IMR-90 (cell line): ENCODE results near the gene FMNL3. TPM values are rescaled to one million over a fixed set of nuclear protein-coding genes. Genes with fewer than 3 reads are reported as not detected.

Source experiments
- ATAC-seq: fragments of 200-7000 bp; cut with Tn5 transposase; 2 replicates; pipeline ENCODE4 v1.9.1; 2020; ENCODE audit warnings: low read depth, mild to moderate bottlenecking, moderate library complexity
- BruUV-seq: library from RNA; stranded (reverse); fragments of 400-500 nt; replicated peaks from 2 replicates; lab custom pipeline; 2021; lab: Mats Ljungman, UMichigan
- CTCF ChIA-PET: fragments of 300-600 bp; formaldehyde crosslinking; extraction: SDS; loops from one replicate; lab custom pipeline; 2021; ENCODE audit warnings: antibody characterized with exemption; lab: Yijun Ruan, JAX
- POLR2A ChIA-PET: fragments of 300-600 bp; sonication (Branson Sonifier 250); formaldehyde crosslinking; loops from one replicate; lab custom pipeline; 2022; ENCODE audit warnings: antibody characterized with exemption; ENCODE audit not compliant: unreplicated experiment; lab: Charles Lee
- DNase-seq: peaks from one replicate; pipeline ENCODE4 v3.0.0; 2013
- H2AFZ ChIP-seq: replicated peaks from 2 replicates; pipeline ENCODE3; 2013; ENCODE audit warnings: low read length, mild to moderate bottlenecking; ENCODE audit not compliant: poor library complexity
- H2AK5ac ChIP-seq: 2 replicates; pipeline ENCODE4 v1.6.1; 2013; ENCODE audit warnings: low read depth, low read length, inconsistent platforms
- H2AK9ac ChIP-seq: replicated peaks from 2 replicates; pipeline ENCODE3; 2013; ENCODE audit warnings: mild to moderate bottlenecking, low read depth, low read length, moderate library complexity; ENCODE audit not compliant: poor library complexity
- H2BK120ac ChIP-seq: 2 replicates; pipeline ENCODE4 v1.6.1; 2013; ENCODE audit warnings: low read depth, low read length, inconsistent platforms
- H2BK15ac ChIP-seq: 3 replicates; pipeline ENCODE4 v1.6.1; 2013; ENCODE audit warnings: low read depth, low read length, inconsistent platforms
- H2BK20ac ChIP-seq: 2 replicates; pipeline ENCODE4 v1.6.1; 2013; ENCODE audit warnings: low read depth, mild to moderate bottlenecking, inconsistent platforms, low read length, moderate library complexity
- H2BK5ac ChIP-seq: 2 replicates; pipeline ENCODE4 v1.6.1; 2013; ENCODE audit warnings: mild to moderate bottlenecking, low read depth, low read length, inconsistent platforms; ENCODE audit not compliant: poor library complexity, severe bottlenecking
- H3K14ac ChIP-seq: replicated peaks from 2 replicates; pipeline ENCODE4 v1.6.1; 2013; ENCODE audit warnings: low read depth, low read length, inconsistent platforms
- H3K18ac ChIP-seq: 2 replicates; pipeline ENCODE4 v1.6.1; 2013; ENCODE audit warnings: low read depth, low read length, control low read depth
- H3K23ac ChIP-seq: 2 replicates; pipeline ENCODE4 v1.6.1; 2013; ENCODE audit warnings: low read depth, low read length, inconsistent platforms
- H3K27ac ChIP-seq: 2 replicates; pipeline ENCODE4 v1.5.1; 2013; ENCODE audit warnings: mild to moderate bottlenecking, control low read depth, low read length; ENCODE audit not compliant: insufficient read depth
- H3K27me3 ChIP-seq: 2 replicates; pipeline ENCODE4 v1.6.1; 2013; ENCODE audit warnings: low read length; ENCODE audit not compliant: control insufficient read depth, insufficient read depth
- H3K36me3 ChIP-seq: 2 replicates; pipeline ENCODE4 v1.6.1; 2013; ENCODE audit warnings: low read length, mixed read lengths; ENCODE audit not compliant: control insufficient read depth, insufficient read depth
- H3K4ac ChIP-seq: 2 replicates; pipeline ENCODE4 v1.6.1; 2013; ENCODE audit warnings: low read depth, low read length, inconsistent platforms
- H3K4me1 ChIP-seq: 2 replicates; pipeline ENCODE4 v1.6.1; 2013; ENCODE audit warnings: low read length, mixed read lengths; ENCODE audit not compliant: control insufficient read depth, insufficient read depth
- H3K4me2 ChIP-seq: 2 replicates; pipeline ENCODE4 v1.6.1; 2013; ENCODE audit warnings: low read depth, mild to moderate bottlenecking, control low read depth, low read length, moderate library complexity
- H3K4me3 ChIP-seq: 2 replicates; pipeline ENCODE4 v1.5.1; 2013; ENCODE audit warnings: low read depth, mild to moderate bottlenecking, control low read depth, low read length, moderate library complexity; ENCODE audit not compliant: insufficient read depth
- H3K56ac ChIP-seq: 2 replicates; pipeline ENCODE4 v1.6.1; 2013; ENCODE audit warnings: low read length, inconsistent platforms; ENCODE audit not compliant: insufficient read depth; ENCODE audit errors: extremely low read depth
- H3K79me1 ChIP-seq, 2 experiments: 2 replicates each; pipeline ENCODE4 v1.6.1; 2013; ENCODE audit warnings: low read length in 2 of 2, inconsistent platforms in 1 of 2, low read depth in 1 of 2
- H3K9ac ChIP-seq: 2 replicates; pipeline ENCODE4 v1.6.1; 2013; ENCODE audit warnings: low read depth, low read length, control low read depth
- H3K9me1 ChIP-seq: 2 replicates; pipeline ENCODE4 v1.6.1; 2013; ENCODE audit warnings: low read length, inconsistent platforms; ENCODE audit not compliant: insufficient read depth
- H3K9me3 ChIP-seq: 2 replicates; pipeline ENCODE4 v1.6.1; 2013; ENCODE audit warnings: low read length; ENCODE audit not compliant: control insufficient read depth, insufficient read depth
- H4K20me1 ChIP-seq: 2 replicates; pipeline ENCODE4 v1.6.1; 2013; ENCODE audit warnings: low read length, inconsistent platforms; ENCODE audit not compliant: insufficient read depth
- H4K5ac ChIP-seq: 2 replicates; pipeline ENCODE4 v1.6.1; 2013; ENCODE audit warnings: mild to moderate bottlenecking, low read depth, low read length, control low read depth
- H4K8ac ChIP-seq, 2 experiments: 2 replicates each; pipeline ENCODE4 v1.6.1; 2013; ENCODE audit warnings: low read depth in 2 of 2, low read length in 2 of 2, control low read depth in 1 of 2, inconsistent platforms in 1 of 2
- H4K91ac ChIP-seq: 2 replicates; pipeline ENCODE4 v1.6.1; 2013; ENCODE audit warnings: low read depth, low read length, inconsistent platforms; ENCODE audit not compliant: insufficient read depth
- BHLHE40 ChIP-seq: fragments of 150-350 bp; IDR thresholded peaks from 2 replicates; pipeline ENCODE4 v1.6.1; 2016; ENCODE audit warnings: mild to moderate bottlenecking, low read depth, low read length
- CEBPB ChIP-seq: IDR thresholded peaks from 2 replicates; pipeline ENCODE4 v1.6.1; 2012; ENCODE audit warnings: low read depth, low read length, improper control_type of control experiment
- CHD1 ChIP-seq: IDR thresholded peaks from 2 replicates; pipeline ENCODE4 v1.6.1; 2012; ENCODE audit warnings: low read depth, low read length, improper control_type of control experiment
- FOS ChIP-seq: fragments of 150-350 bp; IDR thresholded peaks from 2 replicates; pipeline ENCODE4 v1.6.1; 2016; ENCODE audit warnings: low read depth, low read length
- MAZ ChIP-seq: IDR thresholded peaks from 2 replicates; pipeline ENCODE4 v1.6.1; 2012; ENCODE audit warnings: low read depth, mild to moderate bottlenecking, low read length, improper control_type of control experiment, moderate library complexity, borderline replicate concordance
- NFE2L2 ChIP-seq: fragments of 150-350 bp; IDR thresholded peaks from 2 replicates; pipeline ENCODE4 v1.6.1; 2016; ENCODE audit warnings: low read depth, mild to moderate bottlenecking, low read length
- POLR2A ChIP-seq: IDR thresholded peaks from 2 replicates; pipeline ENCODE4 v1.6.1; 2012; ENCODE audit warnings: mild to moderate bottlenecking, low read depth, low read length
- RAD21 ChIP-seq: IDR thresholded peaks from 2 replicates; pipeline ENCODE4 v1.6.1; 2012; ENCODE audit warnings: low read length, improper control_type of control experiment
- RFX5 ChIP-seq: IDR thresholded peaks from 2 replicates; pipeline ENCODE4 v1.8.0; 2012; ENCODE audit warnings: low read depth, mild to moderate bottlenecking, low read length, moderate library complexity
- WGBS, 2 experiments: methylation state at CpG; one replicate each; pipeline versions ENCODE4 v1.1.5 to v1.1.7; 2013; ENCODE audit warnings: missing lambda C conversion rate in 2 of 2; ENCODE audit not compliant: insufficient read length in 1 of 2; ENCODE audit errors: extremely low coverage in 2 of 2; 5-methylcytosine and 5-hydroxymethylcytosine counted together
- dilution Hi-C: fragments of 300-500 bp; cut with HindIII; formaldehyde crosslinking; loops from one replicate; pipeline ENCODE4 v1.14.3; 2018; ENCODE audit warnings: low sequenced_read_pairs; ENCODE audit not compliant: unreplicated experiment
- in situ Hi-C: fragments of 300-500 bp; cut with MboI; formaldehyde crosslinking; loops from 3 replicates; pipeline ENCODE4 v1.14.3; 2019; ENCODE audit warnings: low sequenced_read_pairs, inconsistent platforms, mixed read lengths
- intact Hi-C: fragments of 100-400 bp; cut with micrococcal nuclease; formaldehyde crosslinking; loops from 2 replicates; pipeline ENCODE4 v1.10.0; 2022
- polyA plus RNA-seq, 3 experiments: library from polyadenylated mRNA; depleted of rRNA; stranded (reverse); fragments of >200 nt; gene quantifications; 2 replicates each; pipeline ENCODE4 v1.2.3, GENCODE V29; 2012; ENCODE audit warnings: low replicate concordance in 1 of 3
- total RNA-seq: library from RNA; depleted of rRNA; stranded (reverse); fragments of >200 nt; gene quantifications from 2 replicates; pipeline ENCODE4 v1.2.3, GENCODE V29; 2012
- TF ChIP-seq, protein P1 (sequence below): conservative IDR thresholded peaks from 2 replicates; pipeline ENCODE4 v1.5.1; 2012; ENCODE audit warnings: mild to moderate bottlenecking, low read depth, low read length, improper control_type of control experiment
- TF ChIP-seq, protein P2 (sequence below): fragments of 150-350 bp; IDR thresholded peaks from 2 replicates; pipeline ENCODE4 v1.6.1; 2017; ENCODE audit warnings: mild to moderate bottlenecking, antibody characterized with exemption, low read length, low read depth

Gene FMNL3
- total and polyA plus RNA-seq, 2 of the 4 experiments (the other 2 are of a cell fraction) = 16.3 to 36.4 TPM

DNA sequence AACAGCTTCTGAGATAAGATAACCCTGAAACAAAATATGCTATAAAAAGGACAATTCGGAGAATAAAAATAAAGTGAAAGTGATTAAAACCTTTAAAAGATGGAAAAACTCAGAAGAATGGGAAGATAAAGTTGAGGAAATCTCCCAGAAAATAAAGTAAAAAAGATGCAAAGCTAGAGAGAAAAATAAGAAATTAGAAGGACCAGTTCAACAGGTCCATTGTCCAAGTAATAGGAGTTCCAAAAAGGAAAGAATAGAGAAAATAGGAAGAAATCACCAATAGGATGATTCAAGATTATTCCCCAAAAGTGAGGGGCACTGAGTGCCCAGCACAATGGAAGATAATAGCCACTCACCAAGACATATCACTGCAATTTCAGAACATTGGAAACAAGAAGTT, 88.6 kb downstream of the FMNL3 start:
- DNase-seq = no peak
- no peak overlapping the region for H3K27ac ChIP-seq
- no peak overlapping the region for H2AK9ac ChIP-seq
- peaks cover 3% of the 10 kb centered on the region; the same call in 1 of the 2 replicates for H3K27me3 ChIP-seq
- no peaks in the 10 kb centered on the region for H4K20me1 ChIP-seq
- peaks cover 2% of the 10 kb centered on the region; the same call in 1 of the 2 replicates for H3K9me3 ChIP-seq
- H3K4me2 ChIP-seq = no peak overlapping the region
- H2BK20ac ChIP-seq = no peak overlapping the region
- H4K8ac ChIP-seq = no peak overlapping the region
- no peaks in the 10 kb centered on the region for H3K9me1 ChIP-seq
- TF ChIP-seq MAZ = no peak
- TF ChIP-seq, protein P1, sequence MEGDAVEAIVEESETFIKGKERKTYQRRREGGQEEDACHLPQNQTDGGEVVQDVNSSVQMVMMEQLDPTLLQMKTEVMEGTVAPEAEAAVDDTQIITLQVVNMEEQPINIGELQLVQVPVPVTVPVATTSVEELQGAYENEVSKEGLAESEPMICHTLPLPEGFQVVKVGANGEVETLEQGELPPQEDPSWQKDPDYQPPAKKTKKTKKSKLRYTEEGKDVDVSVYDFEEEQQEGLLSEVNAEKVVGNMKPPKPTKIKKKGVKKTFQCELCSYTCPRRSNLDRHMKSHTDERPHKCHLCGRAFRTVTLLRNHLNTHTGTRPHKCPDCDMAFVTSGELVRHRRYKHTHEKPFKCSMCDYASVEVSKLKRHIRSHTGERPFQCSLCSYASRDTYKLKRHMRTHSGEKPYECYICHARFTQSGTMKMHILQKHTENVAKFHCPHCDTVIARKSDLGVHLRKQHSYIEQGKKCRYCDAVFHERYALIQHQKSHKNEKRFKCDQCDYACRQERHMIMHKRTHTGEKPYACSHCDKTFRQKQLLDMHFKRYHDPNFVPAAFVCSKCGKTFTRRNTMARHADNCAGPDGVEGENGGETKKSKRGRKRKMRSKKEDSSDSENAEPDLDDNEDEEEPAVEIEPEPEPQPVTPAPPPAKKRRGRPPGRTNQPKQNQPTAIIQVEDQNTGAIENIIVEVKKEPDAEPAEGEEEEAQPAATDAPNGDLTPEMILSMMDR = no peak
- TF ChIP-seq, protein P2, sequence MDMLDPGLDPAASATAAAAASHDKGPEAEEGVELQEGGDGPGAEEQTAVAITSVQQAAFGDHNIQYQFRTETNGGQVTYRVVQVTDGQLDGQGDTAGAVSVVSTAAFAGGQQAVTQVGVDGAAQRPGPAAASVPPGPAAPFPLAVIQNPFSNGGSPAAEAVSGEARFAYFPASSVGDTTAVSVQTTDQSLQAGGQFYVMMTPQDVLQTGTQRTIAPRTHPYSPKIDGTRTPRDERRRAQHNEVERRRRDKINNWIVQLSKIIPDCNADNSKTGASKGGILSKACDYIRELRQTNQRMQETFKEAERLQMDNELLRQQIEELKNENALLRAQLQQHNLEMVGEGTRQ = no peak
- no peak for TF ChIP-seq POLR2A
- no peak for TF ChIP-seq CHD1
- TF ChIP-seq CEBPB = no peak
- no peak for TF ChIP-seq BHLHE40
- no peak for TF ChIP-seq RAD21
- TF ChIP-seq FOS = no peak
- TF ChIP-seq RFX5 = no peak
- no peak for TF ChIP-seq NFE2L2
- H2AFZ ChIP-seq = no peak overlapping the region
- no peak overlapping the region for H3K4me3 ChIP-seq
- no peak overlapping the region for H3K18ac ChIP-seq
- no peak overlapping the region for H3K56ac ChIP-seq
- H3K14ac ChIP-seq = no peak overlapping the region
- peaks cover 7% of the 10 kb centered on the region for H3K4me1 ChIP-seq
- ATAC-seq = no peak
- WGBS, 2 experiments = no CpG with 5 or more reads among the region's 1 CpG
- H3K36me3 ChIP-seq = no peaks in the 10 kb centered on the region
- no TSS peak for BruUV-seq
- in situ Hi-C loops (no loop called here), dilution Hi-C loops (no loop called here), intact Hi-C loops (no loop called here)
- no peak overlapping the region for H2AK5ac ChIP-seq
- CTCF ChIA-PET = interaction anchor here (0.9 kb wide), 1 partner anchor 18 kb away, joined by 4 read pairs; no protein-coding TSS in a partner anchor
- H3K4ac ChIP-seq = no peak overlapping the region
- H2BK15ac ChIP-seq = no peak overlapping the region
- no peak overlapping the region for H4K91ac ChIP-seq
- H3K79me1 ChIP-seq = peaks cover 0 to 13% of the 10 kb centered on the region in 2 experiments; a peak in 2 of 4 replicates
- no peak overlapping the region for H2BK5ac ChIP-seq
- no peak overlapping the region for H3K23ac ChIP-seq
- POLR2A ChIA-PET = no interaction called here
- H3K9ac ChIP-seq = no peak overlapping the region
- H2BK120ac ChIP-seq = no peak overlapping the region
- H4K5ac ChIP-seq = no peak overlapping the region
